Measurements from ENCODE around the gene APOL5. TPM values are rescaled to one million over a fixed set of nuclear protein-coding genes. Genes with fewer than 3 reads are reported as not detected.
"Not testable (repeated sequence)": the region's sequence is repeated elsewhere in the genome, so short reads cannot be mapped to it uniquely, and the experiment has no call there.

APOL5 gene
- total RNA-seq, 1 donor from 2014 or later = not detected

GRCh38 chr22:35736701-35737100 is 19.0 kb downstream of the APOL5 start:
- ATAC-seq (ENCODE audit: poor library complexity) = no peak
- intact Hi-C loops (cut with DNase I) = no loop called here
- no peak for DNase-seq

- DNase-seq; intact Hi-C loops (cut with DNase I); ATAC-seq (ENCODE audit: poor library complexity): not testable (repeated sequence)
These were observed 20.2 kb downstream of the APOL5 start for GRCh38 chr22:35737886-35738285.

- DNase-seq (no peak), ATAC-seq (ENCODE audit: poor library complexity) (peak; percentile 51)
- intact Hi-C loops (cut with DNase I) = no loop called here
These were observed 21.6 kb downstream of the APOL5 start for GRCh38 chr22:35739076-35739930.

GRCh38 chr22:35739931-35740380 is 22.3 kb downstream of the APOL5 start:
- intact Hi-C loops (cut with DNase I) = loop anchor here (10.0 kb wide), 1 partner anchor 95 kb away; the partner anchor contains the start of gene APOL6
- ATAC-seq (ENCODE audit: poor library complexity) (no peak), DNase-seq (no peak)

- ATAC-seq (ENCODE audit: poor library complexity) (no peak), DNase-seq (no peak)
- intact Hi-C loops (cut with DNase I) = loop anchor here (10.0 kb wide), 1 partner anchor 96 kb away; the partner anchor contains the start of gene APOL6
These were observed 22.9 kb downstream of the APOL5 start for GRCh38 chr22:35740616-35741015.

GRCh38 chr22:35742342-35743100 is 24.8 kb downstream of the APOL5 start:
- no peak for DNase-seq
- peak; percentile 55 for ATAC-seq (ENCODE audit: poor library complexity)
- intact Hi-C loops (cut with DNase I) = loop anchor here (10.0 kb wide), 1 partner anchor 98 kb away; the partner anchor contains the start of gene APOL6

GRCh38 chr22:35743326-35743860 is 25.7 kb downstream of the APOL5 start:
- DNase-seq = no peak
- intact Hi-C loops (cut with DNase I) = loop anchor here (10.0 kb wide), 1 partner anchor 99 kb away; the partner anchor contains the start of gene APOL6
- ATAC-seq (ENCODE audit: poor library complexity) = no peak

- ATAC-seq (ENCODE audit: poor library complexity) = no peak
These were observed 28.6 kb downstream of the APOL5 start for GRCh38 chr22:35746248-35746647.

GRCh38 chr22:35746946-35747703 is 29.5 kb downstream of the APOL5 start:
- DNase-seq (no peak), ATAC-seq (ENCODE audit: poor library complexity) (peak; percentile 42)
- intact Hi-C loops (cut with DNase I) = loop anchor here (10.0 kb wide), 1 partner anchor 102 kb away; the partner anchor contains the start of gene APOL6

More at GRCh38 chr22:35746248-35746647, 28.6 kb downstream of the APOL5 start:
- peak; percentile 71 for DNase-seq
- intact Hi-C loops (cut with DNase I) = loop anchor here (10.0 kb wide), 1 partner anchor 101 kb away; the partner anchor contains the start of gene APOL6

GRCh38 chr22:35749808-35750207 is 32.1 kb downstream of the APOL5 start:
- DNase-seq (no peak), ATAC-seq (ENCODE audit: poor library complexity) (no peak)
- intact Hi-C loops (cut with DNase I) = loop anchor here (10.0 kb wide), 1 partner anchor 105 kb away; the partner anchor contains the start of gene APOL6

- intact Hi-C loops (cut with DNase I) = no loop called here
- ATAC-seq (ENCODE audit: poor library complexity) = peak; percentile 55
These were observed 34.6 kb downstream of the APOL5 start for GRCh38 chr22:35752006-35752862.

GRCh38 chr22:35752863-35753189 is 35.2 kb downstream of the APOL5 start:
- intact Hi-C loops (cut with DNase I) = no loop called here
- DNase-seq = no peak
- peak; percentile 23 for ATAC-seq (ENCODE audit: poor library complexity)

More at GRCh38 chr22:35752006-35752862, 34.6 kb downstream of the APOL5 start:
- DNase-seq = no peak

GRCh38 chr22:35754761-35755160 is 37.1 kb downstream of the APOL5 start:
- DNase-seq = no peak
- no peak for ATAC-seq (ENCODE audit: poor library complexity)
- intact Hi-C loops (cut with DNase I) = loop anchor here (5.0 kb wide), 1 partner anchor 163 kb away; no protein-coding TSS in a partner anchor

GRCh38 chr22:35756722-35757121 is 39.0 kb downstream of the APOL5 start:
- intact Hi-C loops (cut with DNase I) = loop anchor here (5.0 kb wide), 1 partner anchor 161 kb away; no protein-coding TSS in a partner anchor
- ATAC-seq (ENCODE audit: poor library complexity) (no peak), DNase-seq (no peak)

GRCh38 chr22:35758394-35758793 is 40.7 kb downstream of the APOL5 start:
- ATAC-seq (ENCODE audit: poor library complexity) (no peak), DNase-seq (no peak)
- intact Hi-C loops (cut with DNase I) = loop anchor here (5.0 kb wide), 1 partner anchor 159 kb away; no protein-coding TSS in a partner anchor

GRCh38 chr22:35761037-35761436 is 43.4 kb downstream of the APOL5 start:
- intact Hi-C loops (cut with DNase I) = no loop called here

More at GRCh38 chr22:35761037-35761436, 43.4 kb downstream of the APOL5 start:
- ATAC-seq (ENCODE audit: poor library complexity) (peak; percentile 67), DNase-seq (no peak)

Measured in Right ventricle myocardium superior (tissue), 1 donor.